GM19463 (cell line): ENCODE results near the gene GTF2I.
"Not testable (repeated sequence)": the region's sequence is repeated elsewhere in the genome, so short reads cannot be mapped to it uniquely, and the experiment has no call there.

ENCODE experiments used
- ATAC-seq: cut with Tn5 transposase; IDR thresholded peaks from one replicate; pipeline ENCODE4 v1.9.1; 2021; ENCODE audit warnings: mild to moderate bottlenecking, moderate library complexity; ENCODE audit not compliant: unreplicated experiment

Gene GTF2I

DNA sequence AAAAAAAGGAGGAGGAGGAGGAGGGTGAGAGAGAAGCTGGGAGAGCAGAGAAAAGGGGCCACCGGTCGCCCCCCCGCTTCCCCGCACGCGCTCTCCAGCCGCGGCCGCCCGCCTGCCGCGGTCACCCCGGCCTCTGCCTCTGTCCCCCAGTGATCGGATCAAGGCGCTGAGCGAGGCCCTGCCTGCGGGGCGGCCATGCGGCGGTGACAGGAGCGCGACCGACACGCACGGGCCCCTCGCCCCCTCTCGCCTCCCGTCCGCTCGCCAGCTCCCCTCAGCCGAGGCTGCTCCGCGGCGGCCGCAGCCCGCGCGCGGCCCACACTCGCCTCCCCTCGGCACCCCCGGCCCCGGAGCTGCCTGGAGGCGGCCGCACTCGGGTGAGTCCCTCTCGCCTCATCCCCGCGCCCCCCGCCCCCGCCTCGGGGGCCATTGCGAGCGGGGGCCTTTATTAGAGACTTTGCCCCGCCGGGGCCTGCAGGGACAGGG lies at the start of gene GTF2I:
TSS of gene GTF2I (plus strand) at position 27 of the 486 bp plus-strand sequence. CDS start 31,411 bp downstream, outside the sequence.
- peak; percentile 5 for ATAC-seq

DNA sequence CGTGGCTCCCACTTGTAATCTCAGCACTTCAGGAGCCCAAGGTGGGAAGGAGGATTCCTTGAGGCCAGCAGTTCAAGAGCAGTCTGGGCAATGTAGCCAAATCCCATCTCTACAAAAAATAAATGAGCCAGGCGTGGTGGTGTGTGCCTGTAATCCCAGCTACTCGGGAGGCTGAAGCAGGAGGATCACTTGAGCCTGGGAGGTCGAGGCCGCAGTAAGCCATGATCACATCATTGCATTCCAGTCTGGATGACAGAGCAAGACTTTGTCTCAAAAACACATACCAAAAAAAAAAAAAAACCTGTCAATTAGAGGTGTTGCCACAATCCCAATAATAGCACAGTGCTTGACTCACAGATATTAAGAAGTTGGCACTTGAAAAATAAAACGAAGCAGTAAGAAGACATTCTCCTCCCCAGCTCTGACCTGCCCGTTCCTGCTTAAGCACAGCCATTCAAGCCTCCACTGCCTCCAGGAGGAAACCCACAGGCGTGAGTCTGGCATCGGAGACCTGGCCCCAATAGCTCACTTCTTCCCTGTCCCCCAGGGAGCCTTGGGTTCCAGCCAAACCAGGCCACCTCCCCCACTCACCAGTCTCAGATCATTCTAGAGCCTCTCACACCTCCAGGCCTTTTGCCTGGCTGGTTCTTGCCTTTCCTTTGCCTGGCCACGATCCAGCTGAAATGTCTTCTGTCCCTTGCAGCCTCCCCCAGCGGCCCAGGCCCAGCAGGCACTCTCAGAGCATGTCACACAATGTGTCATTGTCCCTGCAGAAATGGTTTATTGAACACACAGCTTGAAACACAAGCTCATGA lies 45.3 kb upstream of the GTF2I start:
- no peak for ATAC-seq

DNA sequence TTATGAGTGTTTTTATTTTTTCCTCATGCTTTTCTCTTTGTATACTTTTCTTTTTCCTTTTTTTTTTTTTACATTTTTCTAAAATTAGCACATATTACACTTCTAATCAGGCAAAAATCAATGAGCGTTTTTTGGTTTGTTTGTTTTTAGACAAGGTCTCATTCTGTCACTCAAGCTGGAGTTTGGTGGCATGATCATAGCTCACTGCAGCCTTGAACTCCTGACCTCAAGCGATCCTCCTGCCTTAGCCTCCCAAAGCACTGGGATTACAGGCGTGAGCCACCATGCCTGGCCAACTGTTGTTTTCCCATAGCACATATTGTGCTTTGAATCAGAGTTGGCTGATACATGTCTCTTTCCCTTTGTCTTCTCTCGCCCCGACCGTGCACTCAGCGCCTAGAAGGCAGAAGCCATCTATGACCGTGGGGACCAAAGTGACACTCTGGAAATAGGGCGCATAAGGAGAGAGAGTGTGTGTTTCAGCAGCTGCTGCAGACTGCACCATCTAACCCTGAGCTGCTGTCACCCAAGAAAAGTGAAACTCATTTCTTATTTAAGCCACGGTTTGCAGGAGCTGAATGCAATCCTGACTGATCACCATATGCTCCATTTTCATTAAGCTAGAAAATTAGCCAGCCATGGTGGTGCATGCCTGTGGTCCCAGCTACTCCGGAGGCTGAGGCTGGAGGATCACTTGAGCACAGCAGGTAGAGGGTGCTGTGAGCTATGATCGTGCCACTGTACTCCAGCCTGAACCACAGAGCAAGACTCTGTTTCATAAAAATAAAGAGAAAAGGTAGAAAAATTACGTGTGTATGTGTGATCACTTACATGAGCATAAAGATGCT lies 41.4 kb upstream of the GTF2I start:
- no peak for ATAC-seq

DNA sequence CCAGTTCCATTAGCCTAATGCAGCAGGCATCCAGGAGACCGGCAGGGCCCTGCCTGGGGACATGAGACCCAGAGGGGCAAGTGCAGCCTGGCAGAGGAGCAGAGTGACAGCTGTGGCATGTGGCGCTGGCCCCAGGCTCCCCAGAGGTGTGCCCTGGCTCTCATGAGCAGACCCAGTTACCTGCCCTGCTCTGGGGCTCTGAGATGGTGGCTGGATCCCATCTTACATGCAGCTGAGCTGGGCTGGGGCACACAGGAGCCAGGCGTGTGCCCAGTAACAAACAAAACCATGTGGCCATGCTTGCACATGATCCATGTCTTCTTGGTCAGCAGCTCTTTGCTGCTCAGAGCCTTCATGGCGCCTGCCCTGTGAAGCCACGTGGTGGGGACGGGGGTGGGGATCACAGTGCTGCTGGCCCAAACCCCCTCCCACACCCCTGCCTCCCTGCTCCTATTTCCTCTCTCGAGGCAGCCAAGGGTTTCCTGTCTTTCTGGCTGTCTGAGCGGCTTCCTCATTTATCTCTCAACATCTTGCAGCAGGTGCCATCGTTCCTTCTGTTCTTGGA lies 40.3 kb upstream of the GTF2I start:
- no peak for ATAC-seq

DNA sequence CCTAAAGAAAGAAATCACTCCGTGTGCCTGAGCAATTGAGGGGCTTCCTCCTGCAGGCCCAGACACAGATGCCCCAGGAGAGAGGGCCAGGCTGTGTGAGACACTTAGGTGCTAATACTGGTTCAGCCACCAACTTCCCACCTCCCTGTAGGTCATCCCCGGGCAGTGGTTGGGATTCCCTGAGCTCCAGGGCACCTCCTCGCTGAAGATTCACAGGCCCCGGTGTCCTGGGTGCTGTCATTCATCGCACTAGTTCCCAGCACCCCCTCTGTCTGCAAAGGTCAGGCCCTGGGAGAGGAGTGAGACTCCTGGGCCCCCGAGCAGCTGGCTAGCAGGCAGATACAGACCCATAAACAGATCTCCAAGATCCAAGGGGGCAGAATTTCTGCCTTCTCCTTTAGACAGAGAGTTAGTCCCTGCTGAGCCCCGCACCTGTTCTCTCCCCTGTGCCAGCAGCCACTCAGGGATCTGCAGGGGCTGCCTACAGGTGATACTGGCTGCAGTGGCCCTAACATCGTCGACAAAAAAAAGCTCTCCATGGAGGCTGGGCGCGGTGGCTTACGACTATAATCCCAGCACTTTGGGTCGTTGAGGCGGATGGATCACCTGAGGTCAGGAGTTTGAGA lies 38.2 kb upstream of the GTF2I start:
- no peak for ATAC-seq

DNA sequence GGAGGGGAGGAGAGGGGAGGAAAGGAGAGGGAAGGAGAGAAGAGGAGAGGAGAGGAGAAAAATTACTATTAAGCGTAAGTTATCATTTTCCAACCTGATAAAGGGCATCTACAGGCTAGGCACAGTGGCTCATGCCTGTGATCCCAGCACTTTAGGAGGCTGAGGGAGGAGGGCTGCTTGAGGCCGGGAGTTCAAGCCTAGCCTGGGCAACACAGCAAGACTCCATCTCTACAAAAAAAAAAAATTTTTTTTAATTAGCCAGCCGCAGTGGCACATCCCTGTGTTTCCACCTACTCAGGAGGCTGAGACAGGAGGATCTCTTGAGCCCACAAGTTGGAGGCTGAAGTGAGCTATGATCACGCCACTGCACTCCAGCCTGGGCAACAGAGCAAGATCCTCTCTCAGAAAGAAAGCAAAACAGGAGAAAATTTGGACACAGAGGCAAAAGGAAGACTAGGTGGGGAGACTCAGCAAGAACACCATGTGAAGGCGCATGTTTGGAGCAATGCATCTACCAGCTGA lies 35.2 kb upstream of the GTF2I start:
- no peak for ATAC-seq

DNA sequence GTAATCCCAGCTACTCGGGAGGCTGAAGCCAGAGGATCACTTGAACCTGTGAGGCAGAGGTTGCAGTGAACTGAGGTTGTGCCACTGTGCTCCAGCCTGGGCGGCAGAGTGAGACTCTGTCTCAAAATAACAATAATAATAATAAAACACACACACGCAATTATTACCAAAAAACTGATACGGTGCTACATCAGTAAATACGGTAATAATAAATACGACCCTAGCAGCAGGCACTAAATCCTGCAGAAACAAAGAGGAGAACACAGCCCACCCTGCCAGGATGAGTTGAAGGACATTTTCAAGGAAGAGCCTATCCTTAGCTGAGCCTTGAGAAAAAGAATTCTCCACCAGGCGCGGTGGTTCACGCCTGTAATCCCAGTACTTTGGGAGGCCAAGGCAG lies 34.4 kb upstream of the GTF2I start:
- no peak for ATAC-seq

DNA sequence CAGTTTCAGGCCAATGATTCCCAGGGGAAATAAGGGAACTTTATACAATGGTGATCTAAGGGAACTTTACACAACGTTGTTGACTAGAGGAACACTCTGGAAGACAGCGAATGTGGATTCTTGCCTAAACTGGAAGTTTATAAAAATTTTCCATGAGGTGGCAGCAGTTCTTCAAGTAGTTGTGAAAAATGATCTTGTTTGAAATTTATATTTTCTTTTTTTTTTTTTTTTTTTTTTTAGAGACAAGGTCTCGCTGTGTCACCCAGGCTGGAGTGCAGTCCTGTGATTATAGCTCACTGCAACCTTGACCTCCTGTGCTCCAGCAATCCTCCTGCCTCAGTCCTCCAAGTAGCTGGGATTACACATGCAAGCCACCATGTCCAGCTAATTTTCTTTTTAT lies 32.1 kb upstream of the GTF2I start:
- ATAC-seq = no peak

DNA sequence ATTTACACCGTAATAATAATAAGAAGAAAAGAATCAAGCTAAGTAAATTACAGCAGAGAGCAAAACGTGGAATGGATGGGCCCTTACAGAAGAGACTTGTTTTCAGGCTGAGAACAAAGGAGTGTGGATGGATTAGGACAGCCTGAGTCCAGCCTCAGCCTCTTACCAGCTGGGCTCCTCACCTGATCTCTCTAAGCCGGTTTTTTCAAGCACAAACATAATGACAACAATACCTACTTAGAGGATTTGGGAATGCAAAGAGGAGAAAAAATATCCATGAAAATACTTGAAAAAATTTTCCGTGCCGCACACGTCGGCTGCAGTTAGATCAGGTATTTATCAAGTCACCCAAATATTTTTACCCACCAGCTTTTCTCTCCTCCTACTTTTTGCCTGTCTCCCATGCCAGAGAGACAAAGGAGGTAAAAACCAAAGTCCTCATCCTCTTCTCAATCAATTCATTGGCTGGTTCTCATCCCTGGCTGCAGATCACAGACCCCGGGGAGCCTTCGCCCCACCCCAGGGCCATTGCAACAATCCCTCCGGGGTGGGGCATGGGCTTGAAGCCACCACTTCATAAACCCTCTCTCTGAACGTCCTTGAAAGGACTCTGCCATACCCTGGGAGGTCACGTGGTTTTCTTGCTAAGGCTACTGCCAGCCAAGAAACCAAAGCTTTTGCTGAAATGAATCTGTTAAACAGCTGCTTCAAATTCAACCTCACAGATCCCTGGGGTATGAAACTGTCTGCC lies 29.7 kb upstream of the GTF2I start:
- no peak for ATAC-seq

DNA sequence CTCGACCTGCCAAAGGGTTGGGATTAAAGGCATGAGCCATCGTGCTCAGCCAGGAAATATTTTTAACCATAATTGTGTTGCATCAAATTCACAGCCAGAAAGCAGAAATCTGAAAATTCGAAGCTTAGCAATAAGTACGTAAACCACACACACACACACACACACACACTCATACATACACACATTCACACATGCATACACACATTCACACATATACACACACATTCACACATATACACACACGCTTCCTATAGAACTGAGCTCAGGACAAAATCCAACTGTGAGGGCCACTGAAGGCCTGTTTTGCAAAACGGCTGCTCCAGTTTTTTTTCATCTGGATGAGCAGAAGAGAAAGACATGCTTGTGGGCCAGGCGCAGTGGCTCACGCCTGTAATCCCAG lies 25.0 kb upstream of the GTF2I start:
- no peak for ATAC-seq

DNA sequence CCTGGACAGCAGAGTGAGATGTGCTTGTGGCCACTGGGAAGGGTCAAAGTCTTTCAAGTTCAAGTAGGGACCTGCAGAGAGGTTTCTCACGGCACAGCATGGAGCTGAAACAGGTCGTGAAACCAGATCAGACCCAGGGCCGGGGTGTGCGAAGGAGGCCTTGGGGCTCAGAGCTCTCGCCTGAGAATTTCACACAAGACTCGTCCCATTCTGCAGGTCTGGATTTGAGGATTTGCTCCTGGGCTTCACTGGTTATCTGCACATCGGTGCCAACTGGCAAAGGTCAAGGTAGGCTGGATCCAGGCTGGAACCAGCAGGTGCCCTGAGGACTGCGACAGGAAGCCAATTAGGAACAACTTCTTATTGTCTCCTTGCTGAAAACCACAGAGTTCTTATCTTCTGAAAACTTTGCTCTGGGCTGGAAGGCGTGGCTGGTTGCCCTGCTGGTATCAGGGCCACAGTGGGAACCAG lies 24.0 kb upstream of the GTF2I start:
- ATAC-seq = no peak

DNA sequence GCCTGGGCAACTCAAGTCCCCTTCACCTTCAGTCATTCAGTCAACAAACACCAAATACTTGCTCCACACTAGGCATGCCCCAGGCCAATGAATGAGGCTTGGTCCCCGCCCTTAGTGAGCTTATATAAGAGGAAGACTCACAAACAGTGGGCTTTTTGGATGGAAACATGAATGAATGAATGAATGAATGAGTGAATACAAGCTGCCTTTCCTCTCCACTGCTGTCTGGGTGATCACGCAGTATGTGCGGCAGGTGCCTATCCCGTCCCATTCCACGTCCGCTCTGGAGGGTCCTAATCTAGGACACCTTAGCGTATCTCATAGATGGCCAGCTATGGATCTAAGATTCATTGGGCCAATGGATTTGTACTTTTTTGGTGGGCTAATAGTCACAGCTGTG lies 19.8 kb upstream of the GTF2I start:
- ATAC-seq = no peak

DNA sequence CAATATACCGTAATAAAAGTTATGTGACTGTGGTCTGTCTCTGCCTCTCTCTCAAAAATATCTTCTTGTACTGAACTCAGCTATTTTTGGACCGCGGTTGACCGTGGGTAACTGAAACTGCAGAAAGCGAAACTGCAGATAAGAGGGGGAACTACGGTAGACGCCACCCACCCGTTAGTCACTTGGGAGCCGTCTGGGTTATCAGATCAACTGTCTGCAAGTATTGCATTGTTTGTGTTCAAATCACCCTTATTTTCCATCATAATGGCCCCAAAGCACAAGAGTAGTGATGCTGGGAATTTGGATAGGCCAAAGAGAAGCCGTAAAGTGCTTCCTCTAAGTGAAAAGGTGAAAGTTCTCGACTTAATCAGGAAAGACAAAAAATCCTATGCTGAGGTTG lies 7.5 kb upstream of the GTF2I start:
- ATAC-seq = peak; percentile 84

DNA sequence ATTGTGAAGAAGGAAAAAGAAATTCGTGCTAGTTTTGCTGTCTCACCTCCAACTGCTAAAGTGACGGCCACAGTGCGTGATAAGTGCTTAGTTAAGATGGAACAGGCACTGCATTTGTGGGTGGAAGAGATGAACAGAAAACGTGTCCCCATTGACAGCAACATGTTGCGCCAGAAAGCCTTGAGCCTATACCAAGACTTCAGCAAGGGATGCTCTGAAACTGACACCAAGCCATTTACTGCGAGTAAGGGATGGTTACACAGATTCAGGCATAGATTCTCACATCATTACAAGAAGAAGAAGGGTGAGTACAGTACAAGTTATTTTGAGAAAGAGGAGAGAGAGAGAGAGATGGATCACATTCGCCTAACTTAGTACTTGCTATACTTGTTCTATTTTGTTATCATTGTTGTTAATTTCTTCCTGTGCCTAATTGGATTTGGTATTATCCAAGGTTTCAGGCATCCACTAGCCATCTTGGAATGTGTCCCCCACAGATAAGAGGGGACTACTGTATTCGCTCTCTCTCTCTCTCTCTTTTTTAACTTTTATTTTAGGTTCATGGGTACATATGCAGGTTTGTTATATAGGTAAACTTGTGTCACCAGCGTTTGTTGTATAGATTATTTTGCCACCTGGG lies 6.9 kb upstream of the GTF2I start:
- ATAC-seq = peak; percentile 60

DNA sequence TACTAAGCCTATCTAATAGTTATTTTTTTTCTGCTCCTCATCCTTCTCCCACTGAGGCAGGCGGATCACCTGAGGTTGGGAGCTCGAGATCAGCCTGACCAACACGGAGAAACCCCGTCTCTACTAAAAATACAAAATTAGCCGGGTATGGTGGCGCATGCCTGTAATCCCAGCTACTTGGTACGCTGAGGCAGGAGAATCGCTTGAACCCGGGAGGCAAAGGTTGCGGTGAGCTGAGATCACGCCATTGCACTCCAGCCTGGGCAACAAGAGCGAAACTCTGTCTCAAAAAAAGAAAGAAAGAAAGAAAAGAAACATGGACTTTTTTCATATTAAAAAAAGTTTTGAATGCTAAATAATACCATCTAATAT lies 6.4 kb upstream of the GTF2I start:
- not testable (repeated sequence) for ATAC-seq

DNA sequence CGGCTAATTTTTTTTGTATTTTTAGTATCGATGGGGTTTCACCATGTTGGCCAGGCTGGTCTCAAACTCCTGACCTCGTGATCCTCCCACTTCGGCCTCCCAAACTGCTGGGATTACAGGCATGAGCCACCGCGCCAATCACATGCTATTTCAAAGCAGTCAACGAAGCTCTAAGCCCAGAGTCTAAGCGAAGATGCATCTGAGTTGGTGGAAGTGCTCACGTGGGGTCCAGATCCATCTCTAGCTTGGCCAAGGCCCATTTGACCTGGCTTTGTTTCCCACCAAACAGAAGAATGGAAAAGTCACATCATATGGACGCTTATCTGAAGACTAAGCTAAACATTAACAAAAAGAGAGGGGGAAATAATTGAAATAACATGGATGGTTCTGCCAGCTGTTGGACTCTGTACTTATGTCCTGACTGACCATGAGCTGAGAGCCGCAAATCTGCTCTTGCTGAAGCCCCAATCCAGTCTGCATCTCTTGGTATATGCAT lies 3.8 kb upstream of the GTF2I start:
- no peak for ATAC-seq

DNA sequence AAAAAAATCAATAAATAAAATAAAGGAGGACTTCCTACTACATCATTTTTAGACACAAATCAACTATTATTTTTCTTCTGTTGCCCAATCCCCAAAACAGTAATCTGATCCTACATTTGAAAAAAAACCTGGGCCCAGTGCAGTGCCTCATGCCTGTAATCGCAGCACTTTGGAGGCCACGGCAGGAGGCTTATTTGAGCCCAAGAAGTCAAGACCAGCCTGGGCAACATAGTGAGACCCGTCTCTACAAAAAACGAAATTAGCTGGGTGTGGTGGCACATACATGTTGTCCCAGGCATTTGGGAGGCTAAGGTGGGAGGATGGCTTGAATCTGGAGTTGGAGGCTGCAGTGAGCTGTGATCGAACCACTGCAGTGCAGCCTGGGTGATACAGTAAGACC lies 2.7 kb upstream of the GTF2I start:
- no peak for ATAC-seq

DNA sequence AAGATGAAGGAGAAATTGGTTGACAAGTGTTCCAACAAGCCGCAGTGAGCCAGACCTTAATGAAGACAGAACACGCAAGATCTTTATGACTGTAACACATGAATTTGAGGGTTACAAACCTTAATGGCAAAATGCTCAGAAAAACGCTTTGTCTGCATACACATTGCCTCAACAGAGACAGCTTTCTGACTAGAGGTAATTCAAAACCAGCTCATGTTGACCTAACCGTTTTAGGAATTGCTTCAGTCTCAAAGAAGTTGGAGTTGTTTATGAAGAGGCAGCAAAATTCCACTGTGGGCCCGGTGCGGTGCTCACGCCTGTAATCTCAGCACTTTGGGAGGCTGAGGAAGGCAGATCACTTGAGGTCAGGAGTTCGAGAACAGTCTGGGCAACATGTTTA lies 2.2 kb upstream of the GTF2I start:
- no peak for ATAC-seq

DNA sequence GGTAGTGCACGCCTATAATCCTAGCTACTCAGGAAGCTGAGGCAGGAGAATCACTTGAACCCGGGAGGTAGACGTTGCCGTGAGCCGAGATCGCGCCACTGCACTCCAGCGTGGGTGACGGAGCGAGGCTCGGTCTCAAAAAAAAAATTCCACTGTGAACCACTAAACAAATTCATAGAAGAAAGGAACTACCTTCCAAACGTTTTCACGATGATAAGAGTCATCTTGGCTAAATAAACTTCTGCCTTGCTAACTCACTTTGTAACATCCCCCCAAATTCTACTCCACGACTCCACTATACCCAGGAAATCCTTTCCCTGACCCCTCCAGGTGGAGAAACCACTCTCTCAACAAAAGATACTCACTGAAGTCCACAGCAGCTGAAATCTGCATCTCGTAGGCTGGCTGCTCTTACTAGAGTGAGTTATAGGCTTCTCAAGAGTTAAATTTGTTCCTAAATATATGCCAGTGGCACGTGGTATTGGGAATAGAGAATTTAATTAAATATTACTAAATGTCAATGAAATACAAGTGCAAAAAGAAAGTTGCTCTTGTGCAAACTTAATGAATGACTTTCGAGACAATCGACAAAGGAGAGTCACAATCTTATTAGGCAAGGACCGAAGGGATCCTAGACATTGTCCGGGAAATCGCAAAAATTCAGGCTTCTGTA lies 1.6 kb upstream of the GTF2I start:
- ATAC-seq = no peak
